ENCODE data around the gene FAM124A.

Gene FAM124A

DNA sequence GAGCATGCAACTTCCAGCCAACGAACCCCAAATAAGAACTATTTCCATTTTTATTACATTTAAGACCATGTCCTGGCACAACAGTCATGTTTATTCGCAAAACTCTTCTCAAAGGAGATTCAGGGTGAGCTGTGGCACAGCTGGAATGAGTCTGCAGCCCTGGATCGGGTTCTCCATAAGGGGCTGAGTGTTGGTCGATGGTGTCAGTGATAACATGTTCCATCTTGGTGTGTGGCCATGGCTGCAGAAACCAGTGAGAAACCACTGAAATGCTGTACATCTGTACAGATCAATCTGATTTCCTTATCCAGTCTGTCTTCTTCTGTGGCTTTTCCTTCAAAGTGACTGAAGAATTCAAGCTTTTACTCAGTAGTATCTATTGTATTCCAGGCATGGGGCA, 15.2 kb downstream of the FAM124A start:
- Histone ChIP-seq H3K4me3 (ENCODE audit: insufficient read depth, low read depth, low read length, poor library complexity, severe bottlenecking) (no peak overlapping the region), H3K27me3 (replicated peaks; ENCODE audit: control insufficient read depth, insufficient read depth, low read length, poor library complexity, severe bottlenecking) (peaks cover 2% of the 10 kb centered on the region), H3K27ac (ENCODE audit: insufficient read depth, low read length, poor library complexity, severe bottlenecking) (no peak overlapping the region), H3K36me3 (ENCODE audit: control insufficient read depth, insufficient read depth, low read length) (no peaks in the 10 kb centered on the region), H3K4me1 (ENCODE audit: control insufficient read depth, insufficient read depth, low read length, poor library complexity, severe bottlenecking) (no peaks in the 10 kb centered on the region), H3K9me3 (ENCODE audit: control insufficient read depth, low read length) (no peaks in the 10 kb centered on the region)
- no peak for DNase-seq

DNA sequence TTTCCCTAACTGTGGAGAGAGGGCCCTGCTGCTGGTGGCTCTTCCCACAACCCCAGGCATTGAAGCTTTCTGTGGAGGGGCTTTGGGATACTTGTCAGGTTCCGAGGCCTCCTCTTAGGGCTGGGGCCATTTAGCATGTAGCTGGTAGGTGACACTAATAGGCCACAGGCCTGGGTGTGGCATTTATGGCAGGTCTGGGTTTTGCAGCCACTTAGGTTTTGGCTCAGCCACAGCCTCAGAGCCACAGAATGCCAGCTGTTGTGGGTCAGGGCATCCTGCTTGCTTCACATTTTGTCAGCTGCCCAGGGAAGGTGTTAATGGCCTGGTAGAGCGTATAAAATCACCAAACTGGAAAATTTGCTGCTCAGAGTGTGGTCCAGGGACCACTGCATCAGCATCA, 15.7 kb downstream of the FAM124A start:
- no peak overlapping the region for H3K4me3 ChIP-seq (ENCODE audit: insufficient read depth, low read depth, low read length, poor library complexity, severe bottlenecking)
- H3K27ac ChIP-seq (ENCODE audit: insufficient read depth, low read length, poor library complexity, severe bottlenecking): no peak overlapping the region
- no peaks in the 10 kb centered on the region for H3K9me3 ChIP-seq (ENCODE audit: control insufficient read depth, low read length)
- peaks cover 2% of the 10 kb centered on the region for H3K27me3 ChIP-seq (replicated peaks; ENCODE audit: control insufficient read depth, insufficient read depth, low read length, poor library complexity, severe bottlenecking)
- H3K36me3 ChIP-seq (ENCODE audit: control insufficient read depth, insufficient read depth, low read length): no peaks in the 10 kb centered on the region
- DNase-seq: no peak
- no peaks in the 10 kb centered on the region for H3K4me1 ChIP-seq (ENCODE audit: control insufficient read depth, insufficient read depth, low read length, poor library complexity, severe bottlenecking)

DNA sequence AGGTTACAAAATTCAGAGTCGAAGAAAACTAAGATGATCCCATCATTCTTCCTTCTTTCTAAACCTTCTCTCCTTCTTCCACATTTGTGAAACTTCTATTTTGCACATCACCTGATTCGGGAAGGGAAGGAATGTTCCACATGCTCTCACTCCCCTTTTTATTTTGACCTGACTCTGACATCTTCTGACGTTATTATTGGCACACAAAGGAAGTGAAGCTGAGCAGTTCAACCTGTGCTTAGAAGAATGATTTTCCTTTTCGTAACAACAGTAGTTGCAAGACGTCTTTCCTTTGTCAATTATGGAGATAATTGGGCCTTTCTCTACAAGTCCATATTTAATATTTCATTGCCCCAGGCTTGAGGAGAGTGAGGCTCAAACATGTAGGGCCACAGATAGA, 18.0 kb downstream of the FAM124A start:
- H3K27ac ChIP-seq (ENCODE audit: insufficient read depth, low read length, poor library complexity, severe bottlenecking): no peak overlapping the region
- H3K9me3 ChIP-seq (ENCODE audit: control insufficient read depth, low read length): no peaks in the 10 kb centered on the region
- DNase-seq: no peak

DNA sequence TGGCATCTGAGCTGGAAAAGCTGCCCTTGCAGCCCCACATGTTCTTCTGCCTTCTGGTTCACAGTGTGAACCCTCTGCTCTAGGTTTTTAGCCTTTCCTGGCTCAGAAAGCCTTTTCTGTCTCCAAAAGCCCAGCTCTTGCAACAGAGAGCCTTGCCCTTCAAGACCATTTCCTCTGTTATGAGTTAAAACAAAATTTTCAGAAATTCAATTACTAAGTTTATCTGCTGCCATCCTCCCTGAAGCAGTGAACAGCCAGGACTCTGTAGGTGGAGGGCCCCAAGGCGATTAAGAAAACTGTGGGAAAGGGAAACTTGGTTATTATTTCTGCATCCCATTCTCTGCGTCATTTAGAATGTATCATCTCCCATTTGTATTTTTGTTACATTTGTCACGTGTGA, 18.8 kb downstream of the FAM124A start:
- Histone ChIP-seq H3K4me3 (ENCODE audit: insufficient read depth, low read depth, low read length, poor library complexity, severe bottlenecking) (no peak overlapping the region), H3K27ac (ENCODE audit: insufficient read depth, low read length, poor library complexity, severe bottlenecking) (no peak overlapping the region), H3K27me3 (replicated peaks; ENCODE audit: control insufficient read depth, insufficient read depth, low read length, poor library complexity, severe bottlenecking) (peaks cover 2% of the 10 kb centered on the region), H3K36me3 (ENCODE audit: control insufficient read depth, insufficient read depth, low read length) (no peaks in the 10 kb centered on the region), H3K9me3 (ENCODE audit: control insufficient read depth, low read length) (no peaks in the 10 kb centered on the region), H3K4me1 (ENCODE audit: control insufficient read depth, insufficient read depth, low read length, poor library complexity, severe bottlenecking) (no peaks in the 10 kb centered on the region)
- no peak for DNase-seq

More for the DNA sequence above, 18.0 kb downstream of the FAM124A start:
- H3K27me3 ChIP-seq (replicated peaks; ENCODE audit: control insufficient read depth, insufficient read depth, low read length, poor library complexity, severe bottlenecking): peaks cover 2% of the 10 kb centered on the region
- no peaks in the 10 kb centered on the region for H3K4me1 ChIP-seq (ENCODE audit: control insufficient read depth, insufficient read depth, low read length, poor library complexity, severe bottlenecking)
- no peaks in the 10 kb centered on the region for H3K36me3 ChIP-seq (ENCODE audit: control insufficient read depth, insufficient read depth, low read length)
- H3K4me3 ChIP-seq (ENCODE audit: insufficient read depth, low read depth, low read length, poor library complexity, severe bottlenecking): no peak overlapping the region

DNA sequence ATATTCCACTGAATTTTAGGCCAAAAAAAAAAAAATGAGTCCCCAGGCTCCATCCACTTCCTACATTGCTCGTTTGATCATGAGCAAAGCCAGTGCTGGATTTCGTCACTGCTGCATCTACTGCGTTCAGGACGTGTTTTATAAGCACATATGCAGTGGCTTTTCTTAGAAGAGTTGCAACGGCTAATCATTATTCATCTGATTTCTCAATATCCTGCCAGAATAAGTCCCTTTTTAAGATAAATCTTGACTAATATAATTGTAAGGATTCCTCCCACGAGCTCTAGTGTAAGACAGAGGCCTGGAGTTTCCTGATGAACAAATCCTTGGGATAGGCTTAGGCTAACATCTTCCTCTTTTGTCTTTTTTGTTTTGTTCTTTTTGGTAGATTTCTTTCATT, 19.5 kb downstream of the FAM124A start:
- no peak for DNase-seq
- H3K27ac ChIP-seq (ENCODE audit: insufficient read depth, low read length, poor library complexity, severe bottlenecking): no peak overlapping the region
- no peak overlapping the region for H3K4me3 ChIP-seq (ENCODE audit: insufficient read depth, low read depth, low read length, poor library complexity, severe bottlenecking)
- no peaks in the 10 kb centered on the region for H3K36me3 ChIP-seq (ENCODE audit: control insufficient read depth, insufficient read depth, low read length)
- H3K9me3 ChIP-seq (ENCODE audit: control insufficient read depth, low read length): no peaks in the 10 kb centered on the region
- H3K4me1 ChIP-seq (ENCODE audit: control insufficient read depth, insufficient read depth, low read length, poor library complexity, severe bottlenecking): no peaks in the 10 kb centered on the region
- peaks cover 2% of the 10 kb centered on the region for H3K27me3 ChIP-seq (replicated peaks; ENCODE audit: control insufficient read depth, insufficient read depth, low read length, poor library complexity, severe bottlenecking)

DNA sequence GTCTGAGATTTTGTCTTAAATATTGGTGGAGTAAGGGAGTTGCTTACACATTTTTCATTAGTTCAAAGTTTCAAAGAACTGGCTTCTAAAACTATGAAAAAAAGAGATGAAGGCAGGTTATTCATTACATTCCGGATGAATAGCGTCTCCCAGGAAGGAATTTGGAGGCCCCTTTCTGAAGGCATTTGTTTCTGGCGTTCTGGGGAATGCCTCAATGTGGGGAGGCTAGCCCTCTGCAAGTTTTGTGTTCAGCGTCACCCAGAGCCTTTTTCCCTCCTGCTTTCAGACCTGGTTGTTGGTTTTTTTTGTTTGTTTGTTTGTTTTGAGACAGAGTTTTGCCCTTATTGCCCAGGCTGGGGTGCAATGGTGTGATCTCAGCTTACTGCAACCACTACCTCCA, 21.0 kb downstream of the FAM124A start:
- DNase-seq: no peak

DNA sequence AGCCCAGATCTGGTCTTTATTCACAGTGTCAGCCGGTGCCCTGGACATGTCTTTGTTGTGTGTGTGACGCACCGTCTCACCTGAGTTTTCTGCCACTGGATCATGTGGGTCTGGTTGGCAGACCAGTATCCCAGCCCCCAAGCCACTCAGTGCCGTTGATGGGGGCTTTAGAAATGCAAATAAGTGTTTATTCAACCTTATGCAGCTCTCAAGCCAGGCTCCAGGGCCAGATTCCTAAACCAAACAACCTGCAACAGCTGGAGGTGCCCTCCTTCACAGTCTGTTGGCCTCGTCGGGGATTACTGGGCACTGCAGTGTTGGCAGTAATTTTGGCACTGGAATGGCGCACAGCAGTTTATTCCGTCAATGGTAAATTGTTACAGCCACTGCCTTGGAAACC, 21.6 kb downstream of the FAM124A start:
- Histone ChIP-seq H3K27me3 (replicated peaks; ENCODE audit: control insufficient read depth, insufficient read depth, low read length, poor library complexity, severe bottlenecking) (peaks cover 2% of the 10 kb centered on the region), H3K27ac (ENCODE audit: insufficient read depth, low read length, poor library complexity, severe bottlenecking) (no peak overlapping the region), H3K4me1 (ENCODE audit: control insufficient read depth, insufficient read depth, low read length, poor library complexity, severe bottlenecking) (no peaks in the 10 kb centered on the region), H3K4me3 (ENCODE audit: insufficient read depth, low read depth, low read length, poor library complexity, severe bottlenecking) (no peak overlapping the region), H3K36me3 (ENCODE audit: control insufficient read depth, insufficient read depth, low read length) (no peaks in the 10 kb centered on the region), H3K9me3 (ENCODE audit: control insufficient read depth, low read length) (no peaks in the 10 kb centered on the region)
- no peak for DNase-seq

More for the DNA sequence above, 21.0 kb downstream of the FAM124A start:
- Histone ChIP-seq H3K4me1 (ENCODE audit: control insufficient read depth, insufficient read depth, low read length, poor library complexity, severe bottlenecking) (no peaks in the 10 kb centered on the region), H3K27ac (ENCODE audit: insufficient read depth, low read length, poor library complexity, severe bottlenecking) (no peak overlapping the region), H3K27me3 (replicated peaks; ENCODE audit: control insufficient read depth, insufficient read depth, low read length, poor library complexity, severe bottlenecking) (peaks cover 2% of the 10 kb centered on the region), H3K4me3 (ENCODE audit: insufficient read depth, low read depth, low read length, poor library complexity, severe bottlenecking) (no peak overlapping the region), H3K36me3 (ENCODE audit: control insufficient read depth, insufficient read depth, low read length) (no peaks in the 10 kb centered on the region), H3K9me3 (ENCODE audit: control insufficient read depth, low read length) (no peaks in the 10 kb centered on the region)

DNA sequence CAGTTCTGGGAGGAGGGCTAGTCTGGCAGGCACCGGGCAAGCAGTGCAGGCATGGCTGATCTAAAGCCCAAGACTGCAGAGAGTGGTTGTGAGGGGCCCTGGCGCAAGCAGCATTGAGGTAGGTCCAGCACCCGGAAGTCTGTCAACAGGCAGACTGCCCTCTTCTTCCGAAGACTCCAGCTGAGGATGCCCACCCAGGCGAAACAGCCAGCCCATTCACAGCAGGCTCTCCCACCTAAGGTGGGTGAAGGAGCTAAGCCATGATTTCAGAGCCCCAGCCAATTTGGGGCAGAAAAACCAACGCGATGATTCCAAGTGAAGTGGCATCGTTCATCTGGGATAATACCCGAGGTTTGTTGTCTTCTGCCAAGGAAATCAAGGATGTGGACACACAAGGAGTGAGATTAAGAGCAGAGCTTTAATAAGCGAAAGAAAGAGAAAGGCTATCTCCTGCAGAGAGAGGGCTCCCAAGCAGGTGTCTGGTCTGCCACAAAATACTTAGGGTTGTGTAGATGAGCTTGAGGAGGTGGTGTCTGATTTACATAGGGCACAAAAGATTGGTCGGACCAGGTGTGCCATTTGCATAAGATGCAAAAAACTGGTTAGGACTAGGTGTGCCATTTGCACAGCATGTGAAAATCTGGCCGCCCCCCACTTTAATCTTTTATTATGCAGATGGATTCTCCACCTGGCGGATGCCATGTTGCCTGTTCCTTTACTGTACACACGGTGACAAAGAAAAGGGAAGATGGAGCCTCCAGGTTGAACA, 22.6 kb downstream of the FAM124A start:
- no peak for DNase-seq
- Histone ChIP-seq H3K4me1 (ENCODE audit: control insufficient read depth, insufficient read depth, low read length, poor library complexity, severe bottlenecking) (no peaks in the 10 kb centered on the region), H3K27me3 (replicated peaks; ENCODE audit: control insufficient read depth, insufficient read depth, low read length, poor library complexity, severe bottlenecking) (peaks cover 1% of the 10 kb centered on the region), H3K9me3 (ENCODE audit: control insufficient read depth, low read length) (no peaks in the 10 kb centered on the region), H3K4me3 (ENCODE audit: insufficient read depth, low read depth, low read length, poor library complexity, severe bottlenecking) (no peak overlapping the region), H3K36me3 (ENCODE audit: control insufficient read depth, insufficient read depth, low read length) (no peaks in the 10 kb centered on the region), H3K27ac (ENCODE audit: insufficient read depth, low read length, poor library complexity, severe bottlenecking) (no peak overlapping the region)

DNA sequence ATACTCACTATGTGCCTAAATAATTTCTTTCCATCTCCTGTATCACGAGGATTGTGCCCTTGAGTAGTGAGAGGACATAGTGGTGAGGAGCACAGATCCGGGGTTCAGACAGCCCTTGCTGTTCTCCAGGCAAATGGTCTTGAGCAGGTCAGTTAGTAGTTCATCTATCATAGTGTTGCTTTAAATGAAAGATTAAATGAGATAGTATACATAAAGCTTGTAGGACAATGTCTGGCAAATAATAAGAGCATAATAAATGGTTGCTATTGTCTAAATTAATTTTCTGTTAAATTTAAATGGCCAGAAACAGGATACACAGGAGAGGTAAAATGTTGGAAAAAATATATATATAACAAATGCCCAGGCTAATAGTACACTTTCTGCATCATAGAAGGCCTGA, 23.4 kb downstream of the FAM124A start:
- DNase-seq: no peak
- H3K27ac ChIP-seq (ENCODE audit: insufficient read depth, low read length, poor library complexity, severe bottlenecking): no peak overlapping the region
- no peak overlapping the region for H3K4me3 ChIP-seq (ENCODE audit: insufficient read depth, low read depth, low read length, poor library complexity, severe bottlenecking)
- H3K27me3 ChIP-seq (replicated peaks; ENCODE audit: control insufficient read depth, insufficient read depth, low read length, poor library complexity, severe bottlenecking): no peaks in the 10 kb centered on the region
- H3K36me3 ChIP-seq (ENCODE audit: control insufficient read depth, insufficient read depth, low read length): no peaks in the 10 kb centered on the region
- H3K9me3 ChIP-seq (ENCODE audit: control insufficient read depth, low read length): no peaks in the 10 kb centered on the region
- no peaks in the 10 kb centered on the region for H3K4me1 ChIP-seq (ENCODE audit: control insufficient read depth, insufficient read depth, low read length, poor library complexity, severe bottlenecking)

DNA sequence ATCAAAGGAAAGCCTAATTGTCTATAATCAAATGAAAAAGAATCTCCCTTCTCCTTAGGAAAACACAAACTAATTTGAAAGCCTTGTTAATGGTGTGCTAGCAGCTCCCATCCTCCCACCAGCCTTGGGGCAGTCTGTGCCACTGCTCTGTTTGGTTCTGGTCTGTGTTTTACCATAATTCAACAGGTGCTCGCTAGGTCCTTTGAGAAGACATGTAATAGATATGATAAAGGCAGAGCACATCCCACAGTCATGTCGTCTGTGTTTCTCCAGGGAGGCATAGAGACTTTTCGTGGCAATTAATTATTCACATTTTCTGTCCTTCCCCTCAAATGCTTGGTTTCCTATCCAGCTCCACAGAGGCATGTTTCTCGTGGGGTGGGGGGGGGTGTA, 23.8 kb downstream of the FAM124A start:
- DNase-seq: no peak
- Histone ChIP-seq H3K27ac (ENCODE audit: insufficient read depth, low read length, poor library complexity, severe bottlenecking) (no peak overlapping the region), H3K4me3 (ENCODE audit: insufficient read depth, low read depth, low read length, poor library complexity, severe bottlenecking) (no peak overlapping the region), H3K36me3 (ENCODE audit: control insufficient read depth, insufficient read depth, low read length) (no peaks in the 10 kb centered on the region), H3K4me1 (ENCODE audit: control insufficient read depth, insufficient read depth, low read length, poor library complexity, severe bottlenecking) (no peaks in the 10 kb centered on the region), H3K9me3 (ENCODE audit: control insufficient read depth, low read length) (no peaks in the 10 kb centered on the region), H3K27me3 (replicated peaks; ENCODE audit: control insufficient read depth, insufficient read depth, low read length, poor library complexity, severe bottlenecking) (no peaks in the 10 kb centered on the region)

All from effector memory CD4-positive, alpha-beta T cell (primary cell).